Measurements from ENCODE around the gene UBR1. TPM values are rescaled to one million over a fixed set of nuclear protein-coding genes. Genes with fewer than 3 reads are reported as not detected.
A peak's percentile ranks its signal among the peaks of the same experiment; 100 is the strongest.

UBR1 gene
- total RNA-seq, 1 experiment from 2014 or later = 22.2 TPM

DNA sequence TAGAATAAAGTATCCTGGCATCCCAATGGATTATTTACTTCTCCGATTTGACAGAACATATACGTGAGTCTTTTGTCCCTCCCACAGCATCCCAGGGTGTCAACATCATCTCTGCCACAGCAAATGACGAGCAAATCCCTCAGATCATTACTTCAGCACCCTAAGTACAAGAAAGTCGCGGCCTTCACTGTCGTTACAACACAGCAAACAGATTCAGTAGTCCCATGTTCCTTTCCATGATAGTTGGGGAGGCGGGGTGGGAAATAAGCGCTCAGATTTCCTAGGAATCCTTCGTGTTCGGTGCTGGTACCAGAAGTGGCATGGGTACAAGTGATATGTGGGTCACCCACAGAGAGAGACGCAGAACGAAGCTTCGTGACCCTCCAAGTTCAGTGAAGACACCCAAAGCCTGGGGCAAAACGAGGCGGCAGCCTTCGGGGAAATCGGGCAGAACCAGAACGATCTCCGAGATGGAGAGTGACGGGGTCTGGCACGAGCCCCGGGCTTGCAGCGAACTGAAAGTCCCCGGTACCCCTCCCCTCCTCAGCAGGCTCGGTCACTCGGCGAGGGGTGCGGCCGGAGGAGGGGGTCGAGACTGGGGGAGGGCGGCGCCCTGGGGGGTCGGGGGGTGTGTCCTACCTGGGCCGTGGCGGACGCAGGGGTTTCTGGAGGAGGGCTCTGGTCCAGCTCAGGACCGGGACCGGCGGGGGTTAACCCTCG is 185.9 kb downstream of the UBR1 start:
- H3K9ac ChIP-seq (ENCODE audit: extremely low read depth, insufficient read length, low read length) = peak overlapping the region; percentile 57
- no peak overlapping the region for H2BK5ac ChIP-seq (ENCODE audit: insufficient read length, low read length)
- no peak overlapping the region for H3K23ac ChIP-seq (ENCODE audit: insufficient read length, low read depth, low read length)
- DNase-seq = peak; percentile 32
- H3K79me2 ChIP-seq (ENCODE audit: insufficient read depth, low read length) = no peaks in the 10 kb centered on the region; the same call in 1 of the 2 replicates
- Mint-ChIP-seq H3K36me3 (ENCODE audit: insufficient read depth in 1 of 3, low read depth in 3 of 3) (no peaks in the 10 kb centered on the region), H3K4me3 (peak overlapping the region; percentile 93 to 95), H3K9me3 (no peaks in the 10 kb centered on the region), H3K27me3 (ENCODE audit: low read depth) (peaks cover 12% of the 10 kb centered on the region), H3K27ac (peak overlapping the region in 2 of 3 experiments; percentile 72 to 90; a peak in 6 of 7 replicates), H3K4me1 (peaks cover 14 to 19% of the 10 kb centered on the region in 2 experiments)
- H3K27me3 ChIP-seq (ENCODE audit: insufficient read depth, low read length) = no peaks in the 10 kb centered on the region
- H3K4me1 ChIP-seq (ENCODE audit: insufficient read depth, low read length) = no peaks in the 10 kb centered on the region
- H4K8ac ChIP-seq (replicated peaks; ENCODE audit: insufficient read length, low read depth, low read length) = no peak overlapping the region
- H2AK5ac ChIP-seq (ENCODE audit: insufficient read length, low read length) = no peak overlapping the region
- H3K79me1 ChIP-seq (ENCODE audit: insufficient read depth, low read depth, low read length, poor library complexity, severe bottlenecking) = peaks cover 3% of the 10 kb centered on the region
- no peak overlapping the region for H4K91ac ChIP-seq (ENCODE audit: insufficient read length, low read depth, low read length)
- no peak overlapping the region for H2BK15ac ChIP-seq (ENCODE audit: low read depth, low read length)
- peak overlapping the region; percentile 86 for H3K4me2 ChIP-seq (ENCODE audit: insufficient read depth, insufficient read length, low read length)
- H4K5ac ChIP-seq (ENCODE audit: insufficient read length, low read depth, low read length) = no peak overlapping the region
- TF ChIP-seq, protein P1, sequence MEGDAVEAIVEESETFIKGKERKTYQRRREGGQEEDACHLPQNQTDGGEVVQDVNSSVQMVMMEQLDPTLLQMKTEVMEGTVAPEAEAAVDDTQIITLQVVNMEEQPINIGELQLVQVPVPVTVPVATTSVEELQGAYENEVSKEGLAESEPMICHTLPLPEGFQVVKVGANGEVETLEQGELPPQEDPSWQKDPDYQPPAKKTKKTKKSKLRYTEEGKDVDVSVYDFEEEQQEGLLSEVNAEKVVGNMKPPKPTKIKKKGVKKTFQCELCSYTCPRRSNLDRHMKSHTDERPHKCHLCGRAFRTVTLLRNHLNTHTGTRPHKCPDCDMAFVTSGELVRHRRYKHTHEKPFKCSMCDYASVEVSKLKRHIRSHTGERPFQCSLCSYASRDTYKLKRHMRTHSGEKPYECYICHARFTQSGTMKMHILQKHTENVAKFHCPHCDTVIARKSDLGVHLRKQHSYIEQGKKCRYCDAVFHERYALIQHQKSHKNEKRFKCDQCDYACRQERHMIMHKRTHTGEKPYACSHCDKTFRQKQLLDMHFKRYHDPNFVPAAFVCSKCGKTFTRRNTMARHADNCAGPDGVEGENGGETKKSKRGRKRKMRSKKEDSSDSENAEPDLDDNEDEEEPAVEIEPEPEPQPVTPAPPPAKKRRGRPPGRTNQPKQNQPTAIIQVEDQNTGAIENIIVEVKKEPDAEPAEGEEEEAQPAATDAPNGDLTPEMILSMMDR (conservative IDR thresholded peaks at IDR 0.05) = no peak
- no peak overlapping the region for H2BK12ac ChIP-seq (ENCODE audit: insufficient read length, low read depth, low read length)
- peaks cover 4% of the 10 kb centered on the region for H3K23me2 ChIP-seq (ENCODE audit: insufficient read length, low read depth, low read length, poor library complexity, severe bottlenecking)
- no CpG with 5 or more reads among the region's 40 CpGs for WGBS (ENCODE audit: extremely low coverage, insufficient read length, low lambda C conversion rate)
- H2BK20ac ChIP-seq (ENCODE audit: low read depth, low read length, poor library complexity, severe bottlenecking) = no peak overlapping the region
- H4K20me1 ChIP-seq (ENCODE audit: control insufficient read depth, insufficient read depth, insufficient read length) = no peaks in the 10 kb centered on the region
- H3K27ac ChIP-seq (ENCODE audit: insufficient read length, low read depth, low read length) = no peak overlapping the region
- H3K9me3 ChIP-seq (ENCODE audit: control insufficient read depth, low read depth, low read length) = no peaks in the 10 kb centered on the region
- no peak overlapping the region for H3K4ac ChIP-seq (ENCODE audit: low read depth, low read length)
- H2AFZ ChIP-seq (ENCODE audit: low read length) = no peak overlapping the region
- no peak overlapping the region for H3K18ac ChIP-seq (ENCODE audit: insufficient read length, low read depth, low read length)
- no peak overlapping the region for H3K56ac ChIP-seq (ENCODE audit: insufficient read length, low read depth, low read length)
- H2BK120ac ChIP-seq (ENCODE audit: low read depth, low read length, poor library complexity, severe bottlenecking) = no peak overlapping the region
- H3T11ph ChIP-seq (ENCODE audit: low read length) = no peak overlapping the region
- no peak overlapping the region for H3K14ac ChIP-seq (ENCODE audit: insufficient read depth, low read length)
